Activated CD4-positive, alpha-beta T cell treated with anti-CD3 and anti-CD28 coated beads, Interleukin-10, Interleukin-2, amounts not matched to agents 100 ng/mL and 50 ng/mL, durations not matched to agents 16 hours and 8 hours (primary cell): ENCODE measurements around the gene MYO19.

ENCODE experiments used
- DNase-seq: peaks from one replicate; pipeline ENCODE4 v3.0.0-alpha.2; 2020

Gene MYO19, protein sequence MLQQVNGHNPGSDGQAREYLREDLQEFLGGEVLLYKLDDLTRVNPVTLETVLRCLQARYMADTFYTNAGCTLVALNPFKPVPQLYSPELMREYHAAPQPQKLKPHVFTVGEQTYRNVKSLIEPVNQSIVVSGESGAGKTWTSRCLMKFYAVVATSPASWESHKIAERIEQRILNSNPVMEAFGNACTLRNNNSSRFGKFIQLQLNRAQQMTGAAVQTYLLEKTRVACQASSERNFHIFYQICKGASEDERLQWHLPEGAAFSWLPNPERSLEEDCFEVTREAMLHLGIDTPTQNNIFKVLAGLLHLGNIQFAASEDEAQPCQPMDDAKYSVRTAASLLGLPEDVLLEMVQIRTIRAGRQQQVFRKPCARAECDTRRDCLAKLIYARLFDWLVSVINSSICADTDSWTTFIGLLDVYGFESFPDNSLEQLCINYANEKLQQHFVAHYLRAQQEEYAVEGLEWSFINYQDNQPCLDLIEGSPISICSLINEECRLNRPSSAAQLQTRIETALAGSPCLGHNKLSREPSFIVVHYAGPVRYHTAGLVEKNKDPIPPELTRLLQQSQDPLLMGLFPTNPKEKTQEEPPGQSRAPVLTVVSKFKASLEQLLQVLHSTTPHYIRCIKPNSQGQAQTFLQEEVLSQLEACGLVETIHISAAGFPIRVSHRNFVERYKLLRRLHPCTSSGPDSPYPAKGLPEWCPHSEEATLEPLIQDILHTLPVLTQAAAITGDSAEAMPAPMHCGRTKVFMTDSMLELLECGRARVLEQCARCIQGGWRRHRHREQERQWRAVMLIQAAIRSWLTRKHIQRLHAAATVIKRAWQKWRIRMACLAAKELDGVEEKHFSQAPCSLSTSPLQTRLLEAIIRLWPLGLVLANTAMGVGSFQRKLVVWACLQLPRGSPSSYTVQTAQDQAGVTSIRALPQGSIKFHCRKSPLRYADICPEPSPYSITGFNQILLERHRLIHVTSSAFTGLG

DNA sequence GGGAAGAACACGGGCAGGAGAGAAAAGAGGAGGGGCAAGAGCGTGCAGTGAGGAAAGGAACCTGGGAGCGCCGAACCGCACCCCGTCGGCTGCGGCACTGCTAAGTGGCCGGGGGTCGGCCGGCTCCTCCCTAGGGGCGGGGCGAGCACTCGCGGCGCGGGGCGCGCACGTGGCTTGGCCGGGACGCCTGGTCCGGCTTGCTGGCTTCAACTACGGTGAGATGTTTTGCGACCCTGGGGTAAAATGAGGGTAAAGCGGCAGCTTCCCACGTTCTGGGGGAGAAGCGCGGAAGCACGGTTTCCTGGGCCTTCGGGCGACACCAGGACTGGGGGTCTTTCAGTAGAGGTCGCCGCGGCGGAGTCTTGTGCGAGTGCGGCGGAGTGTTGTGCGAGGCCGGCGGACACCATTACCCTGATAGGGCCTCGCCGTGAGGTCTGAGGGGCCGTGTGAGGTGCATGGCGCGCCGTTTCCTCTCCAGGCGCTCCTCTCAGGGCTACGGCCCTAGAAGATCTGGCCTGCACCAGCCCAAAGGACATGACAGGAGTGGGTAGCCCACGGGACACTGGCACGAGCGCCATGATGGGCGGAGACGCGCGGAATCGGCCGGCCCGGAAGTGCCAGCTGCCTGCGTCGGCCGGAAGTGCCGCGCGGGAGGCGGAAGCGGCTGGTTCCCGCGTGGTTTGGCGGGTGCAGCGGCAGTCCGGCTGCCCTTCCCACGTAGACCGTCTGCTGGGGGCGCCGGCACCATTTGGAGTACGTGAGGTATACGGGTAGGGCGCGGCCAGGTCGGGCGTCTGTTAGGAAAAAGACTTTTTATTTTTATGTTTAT lies at the start of gene MYO19, which contains the start of gene PIGW:
Gene MYO19 (minus strand): TSS at position 29 of the 829 bp plus-strand sequence. CDS start 2,330 bp downstream, outside the sequence.
Gene PIGW (plus strand): TSS at position 148 of the 829 bp plus-strand sequence. CDS start 2,115 bp downstream, outside the sequence.
- peak; percentile 95 for DNase-seq

DNA sequence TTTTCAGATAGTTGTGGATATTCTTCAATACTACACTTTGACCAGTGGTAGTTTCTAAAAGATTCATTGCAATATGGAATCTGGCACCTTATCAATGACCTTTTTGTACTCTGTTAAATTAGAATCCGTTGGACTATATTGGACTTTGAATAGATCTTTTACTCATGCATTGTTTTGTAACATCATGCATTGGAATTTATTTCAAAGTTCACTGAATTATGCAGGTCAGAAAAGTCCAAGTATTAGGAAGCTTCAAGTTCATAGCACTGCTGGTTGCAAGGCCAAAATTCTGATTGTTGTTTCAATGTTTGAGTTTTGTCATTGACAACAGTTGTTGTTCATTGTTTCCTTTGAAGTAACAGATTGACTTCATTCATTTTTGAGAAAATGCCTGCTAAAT lies 49.1 kb upstream of the MYO19 start:
- DNase-seq = no peak

DNA sequence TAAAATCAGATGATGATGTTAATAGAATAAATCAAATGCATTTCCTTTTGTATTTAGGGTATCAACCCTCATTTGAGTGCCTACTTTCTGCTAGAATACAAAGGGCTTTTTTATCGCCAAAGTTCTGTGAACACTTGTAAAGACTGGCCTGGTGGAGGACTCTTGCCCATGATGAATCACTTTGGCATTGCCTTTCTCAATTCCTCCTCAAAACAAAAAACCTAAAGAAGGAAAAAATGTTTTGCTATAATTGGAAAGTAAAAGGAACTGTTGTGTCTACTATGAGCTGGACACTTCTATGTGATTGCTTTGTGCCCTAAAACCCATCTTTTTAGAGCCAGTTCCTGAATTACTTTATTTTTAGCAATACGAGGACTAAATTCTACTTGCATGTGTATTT lies 44.0 kb upstream of the MYO19 start:
- no peak for DNase-seq

DNA sequence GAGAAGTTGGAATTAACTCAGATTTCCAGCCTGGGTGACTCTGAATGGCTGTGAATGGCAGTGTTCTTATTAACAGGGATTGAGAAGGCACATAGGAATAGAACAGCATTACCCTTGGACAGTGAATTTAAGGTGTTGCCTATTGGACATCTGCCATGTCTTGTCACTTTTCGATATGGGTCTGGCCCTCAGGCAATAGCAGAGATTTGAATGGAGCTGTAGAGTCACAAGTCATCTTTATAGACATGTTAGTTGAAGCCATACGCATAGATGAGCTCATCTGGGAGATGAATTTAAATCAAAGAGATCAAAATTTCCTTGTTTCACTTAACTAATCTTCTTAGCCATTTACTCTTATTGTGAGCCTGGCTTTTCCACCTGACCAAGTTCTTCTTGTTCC lies 42.1 kb upstream of the MYO19 start:
- no peak for DNase-seq

DNA sequence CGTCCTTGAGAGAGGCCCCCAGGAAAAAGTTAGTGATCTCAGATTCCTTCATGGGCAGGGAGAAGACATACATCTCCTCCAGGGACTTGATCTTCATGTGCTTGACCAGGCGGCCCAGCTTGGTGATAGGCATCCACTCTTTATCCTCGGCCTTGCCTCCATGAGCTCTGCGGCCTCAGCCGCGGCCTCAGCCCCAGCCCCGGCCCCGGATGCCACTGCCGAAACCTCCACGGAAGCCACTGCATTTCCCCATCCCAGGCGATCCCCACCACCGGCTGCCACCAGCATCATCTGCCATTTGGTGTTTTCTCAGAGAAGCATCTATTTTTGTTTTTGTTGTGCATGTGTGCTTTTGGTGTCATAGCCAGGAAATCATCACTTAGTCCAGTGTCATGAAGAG lies 40.4 kb upstream of the MYO19 start:
- no peak for DNase-seq

DNA sequence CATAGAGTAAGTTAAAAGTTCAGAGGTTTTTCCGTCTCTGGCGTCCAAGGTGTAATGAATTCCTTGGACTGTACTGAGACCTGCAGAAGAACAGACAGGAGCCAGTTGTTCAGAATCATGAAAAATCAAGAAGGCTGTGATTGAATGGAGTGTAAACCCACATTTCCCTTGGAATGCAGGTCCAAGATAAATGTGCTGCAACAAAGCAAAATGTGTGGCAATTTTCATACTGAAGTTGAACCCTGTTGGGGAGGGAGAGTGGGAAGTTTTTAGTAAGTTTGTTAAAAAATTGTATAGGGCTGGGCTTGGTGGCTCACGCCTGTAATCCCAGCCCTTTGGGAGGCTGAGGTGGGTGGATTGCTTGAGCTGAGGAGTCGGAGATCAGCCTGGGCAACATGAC lies 31.4 kb upstream of the MYO19 start:
- no peak for DNase-seq

DNA sequence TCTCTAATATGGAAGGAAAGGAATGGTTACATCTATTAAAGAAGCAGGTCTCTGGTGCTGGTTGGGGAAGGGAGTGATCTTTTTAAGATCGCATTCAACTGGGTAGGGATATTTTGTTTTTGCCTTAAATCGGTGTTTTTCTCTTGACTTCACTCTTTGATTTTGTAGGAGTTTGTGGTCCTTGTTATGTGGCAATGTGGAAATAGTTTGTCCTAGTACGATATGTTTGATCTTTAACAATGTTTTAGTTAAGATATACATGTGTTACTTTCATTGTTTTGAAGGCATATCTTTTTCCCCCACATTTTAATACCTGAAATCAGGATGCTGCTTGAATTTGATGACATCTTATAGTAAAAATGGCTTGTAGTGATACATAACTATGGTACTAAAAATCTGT lies 18.8 kb upstream of the MYO19 start:
- DNase-seq = no peak

DNA sequence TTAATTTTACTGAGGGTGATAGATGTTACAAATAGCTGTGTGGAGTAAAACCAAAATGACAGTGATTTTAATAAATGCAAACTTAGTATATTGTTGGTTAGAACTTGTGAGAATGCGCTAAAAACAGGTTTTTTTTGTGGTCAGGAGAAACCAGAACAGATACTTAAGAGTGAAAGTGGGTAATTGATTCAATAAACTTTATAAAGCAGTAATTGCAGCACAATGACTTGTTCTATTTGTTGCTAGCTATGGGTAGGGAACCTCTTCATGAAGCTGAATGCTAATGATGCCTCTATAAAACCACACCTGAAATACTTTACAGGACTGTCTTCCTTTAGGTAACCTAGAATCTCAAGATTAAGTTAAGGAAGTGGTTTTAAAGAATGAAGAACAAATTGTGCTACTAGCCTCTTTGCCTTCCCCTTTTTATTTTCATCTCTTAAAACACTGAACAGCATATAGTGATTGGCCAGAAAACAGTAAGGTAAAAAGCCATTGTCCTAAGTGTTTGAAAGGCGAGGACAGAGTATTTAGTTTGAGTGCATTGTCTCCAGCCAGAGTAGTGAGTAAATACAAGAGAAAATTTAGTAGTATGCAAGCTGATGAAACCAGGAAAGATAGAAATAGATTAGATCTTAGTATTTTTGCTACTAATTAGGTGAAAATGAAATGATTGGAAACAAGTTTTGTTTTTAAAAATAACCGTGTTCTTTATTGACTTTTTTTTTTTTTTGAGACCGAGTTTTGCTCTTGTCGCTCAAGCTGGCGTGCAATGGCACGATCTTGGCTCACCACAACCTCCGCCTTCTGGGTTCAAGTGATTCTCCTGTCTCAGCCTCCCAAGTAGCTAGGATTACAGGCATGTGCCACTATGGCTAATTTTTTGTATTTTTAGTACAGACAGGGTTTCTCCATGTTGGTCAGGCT lies 16.1 kb upstream of the MYO19 start:
- DNase-seq = peak; percentile 60

DNA sequence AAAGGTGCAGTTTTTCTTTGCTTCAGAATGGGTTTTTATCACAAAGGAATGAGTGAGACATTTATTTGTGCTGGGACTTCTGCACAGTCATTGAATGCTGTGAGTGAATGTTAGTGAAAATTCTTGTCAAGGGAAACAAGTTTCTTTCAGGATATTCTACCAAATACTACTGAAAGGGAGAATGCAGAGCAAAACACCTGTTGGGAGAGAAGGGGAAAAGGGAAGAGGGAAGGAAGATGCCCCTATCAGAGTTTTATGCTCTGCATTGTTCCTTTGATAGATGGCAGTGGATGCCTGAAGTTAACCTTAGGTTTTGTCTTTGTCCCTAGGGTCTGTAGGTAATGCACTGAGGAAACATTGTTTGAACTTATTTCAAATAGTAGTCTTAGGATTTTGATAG lies 13.1 kb upstream of the MYO19 start:
- no peak for DNase-seq

DNA sequence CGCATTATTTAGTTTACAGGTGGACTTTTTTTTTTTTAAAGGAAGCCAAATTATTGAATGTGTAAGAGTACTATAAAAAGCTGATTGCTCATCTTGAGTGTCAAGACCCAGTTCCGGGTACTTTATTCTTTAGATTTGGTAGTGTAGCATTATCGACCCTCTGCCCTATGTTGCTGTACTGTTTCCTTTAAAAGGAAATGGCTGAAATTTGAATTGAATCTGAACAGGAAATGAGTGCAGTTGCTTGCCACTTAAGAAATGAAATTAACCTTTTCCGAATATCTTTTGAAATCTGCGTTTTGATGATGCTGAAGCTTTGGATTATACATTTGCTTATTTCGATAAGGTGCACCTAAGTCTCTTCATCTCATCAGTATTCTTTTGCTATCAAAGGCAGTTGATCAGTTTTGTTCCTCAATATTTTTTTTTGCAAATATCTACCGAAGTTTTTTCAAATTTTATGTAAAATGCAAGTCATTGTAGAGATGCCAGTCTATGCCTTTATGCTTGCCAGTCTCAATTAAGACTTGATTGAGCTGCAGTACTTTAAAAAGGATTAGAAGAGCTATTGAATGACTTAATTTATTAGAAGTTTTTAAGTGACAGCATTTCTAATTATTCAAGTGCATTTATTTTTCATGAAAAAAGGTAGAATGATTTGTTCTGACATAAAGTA lies 11.9 kb upstream of the MYO19 start:
- peak; percentile 45 for DNase-seq

DNA sequence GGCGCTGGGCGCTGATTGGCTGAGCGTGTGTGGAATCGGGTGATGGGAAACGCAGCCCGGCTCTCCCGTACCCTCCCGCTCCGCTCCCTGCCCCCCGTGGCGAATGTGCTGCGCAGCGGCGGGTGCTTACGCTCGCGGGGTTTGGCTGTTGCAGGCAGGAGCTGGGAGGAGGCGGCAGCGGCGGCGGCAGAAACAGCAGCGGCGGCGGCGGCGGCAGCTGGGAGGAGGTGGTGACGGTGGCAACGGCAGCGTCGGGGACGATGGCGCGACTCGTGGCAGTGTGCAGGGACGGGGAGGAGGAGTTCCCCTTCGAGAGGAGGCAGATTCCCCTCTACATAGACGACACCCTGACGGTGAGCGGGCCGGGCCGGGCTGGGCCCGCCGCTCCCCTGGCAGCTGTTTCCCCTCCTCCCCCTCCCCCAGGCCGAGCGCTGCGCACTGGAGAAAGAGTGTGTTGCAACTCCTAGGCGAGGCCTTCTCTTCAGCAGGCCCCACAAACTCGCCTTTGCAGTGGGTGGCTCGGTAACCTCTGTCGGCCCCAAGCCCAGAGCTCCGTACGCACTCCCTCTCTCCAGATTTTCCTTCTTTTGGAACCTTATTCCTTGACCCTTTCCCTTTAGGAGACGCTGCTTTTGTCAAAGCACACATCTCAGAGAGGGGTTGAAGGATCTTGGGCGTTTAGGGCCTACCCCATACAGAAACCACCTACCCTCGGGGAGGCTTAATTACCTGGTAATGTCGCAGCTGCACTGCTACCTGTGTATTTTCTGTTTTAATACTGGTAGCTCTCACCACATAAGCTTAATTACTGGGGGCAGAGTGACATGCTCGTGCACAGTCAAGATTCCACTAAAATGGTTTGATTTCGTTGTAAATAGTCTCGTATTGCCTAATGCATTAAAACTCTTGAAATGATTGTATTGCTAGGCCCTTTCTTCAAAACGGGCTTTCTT lies 11.1 kb upstream of the MYO19 start:
- peak; percentile 97 for DNase-seq

DNA sequence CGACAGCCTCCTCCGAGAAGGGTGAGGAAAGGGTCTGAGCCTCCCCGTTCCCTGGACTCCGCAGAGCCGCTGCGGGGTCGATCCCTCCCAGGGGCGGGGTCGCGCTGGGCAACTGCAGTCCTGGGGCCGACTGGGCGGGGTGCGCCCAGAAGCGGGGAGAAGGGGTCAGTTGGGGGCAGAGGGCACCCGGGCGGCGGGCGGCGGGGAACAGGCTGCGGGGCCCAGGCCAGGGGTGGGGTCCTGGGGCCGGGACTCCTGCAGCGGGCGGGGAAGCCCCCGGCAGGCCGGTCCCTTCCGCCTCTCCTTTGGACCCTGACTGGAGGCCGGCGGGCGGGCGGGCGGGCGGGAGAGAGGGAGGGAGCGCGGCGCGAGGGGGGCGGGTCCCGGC lies 10.4 kb upstream of the MYO19 start:
- DNase-seq = no peak

DNA sequence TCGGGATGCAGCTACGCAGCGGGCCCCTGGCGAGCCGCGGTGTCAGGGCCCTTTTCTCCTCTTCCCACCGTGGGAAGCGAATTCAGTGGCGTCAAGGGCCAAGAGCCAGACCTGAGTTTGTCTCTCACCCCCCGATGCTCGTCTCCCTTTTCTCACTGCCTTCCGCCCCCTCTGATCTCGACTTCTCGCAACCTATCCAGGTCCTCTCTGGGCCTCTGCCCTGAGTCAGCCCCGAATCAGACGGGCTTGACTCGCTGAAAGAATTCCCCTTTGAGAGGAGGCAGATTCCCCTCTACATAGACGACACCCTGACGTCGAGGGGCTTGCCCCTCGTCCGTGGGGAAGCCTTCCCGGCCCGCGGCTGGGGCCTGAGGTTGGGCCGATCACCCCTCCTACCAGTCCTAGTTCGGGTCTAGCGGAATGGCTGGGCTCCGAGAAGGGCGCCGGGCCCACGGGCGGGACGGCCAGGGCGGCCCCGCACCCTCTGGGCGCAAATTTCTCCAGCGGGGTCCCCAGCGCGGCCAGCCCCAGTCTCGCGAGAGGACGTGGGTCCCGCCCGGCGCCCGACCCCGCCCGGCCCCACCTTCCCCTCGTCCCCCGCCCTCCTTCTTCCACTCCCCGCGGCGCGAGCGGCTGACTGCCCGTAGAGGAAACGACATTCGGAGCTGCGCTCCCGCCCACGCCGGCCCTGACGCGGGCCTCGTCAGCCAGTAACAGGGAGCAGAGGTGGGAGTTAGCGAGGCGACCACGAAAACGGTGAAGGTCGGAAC lies 9.8 kb upstream of the MYO19 start, which contains the start of gene GGNBP2:
Gene GGNBP2 (plus strand): TSS at position 613 of the 770 bp plus-strand sequence. CDS start 806 bp downstream, outside the sequence.
- DNase-seq = peak; percentile 95

DNA sequence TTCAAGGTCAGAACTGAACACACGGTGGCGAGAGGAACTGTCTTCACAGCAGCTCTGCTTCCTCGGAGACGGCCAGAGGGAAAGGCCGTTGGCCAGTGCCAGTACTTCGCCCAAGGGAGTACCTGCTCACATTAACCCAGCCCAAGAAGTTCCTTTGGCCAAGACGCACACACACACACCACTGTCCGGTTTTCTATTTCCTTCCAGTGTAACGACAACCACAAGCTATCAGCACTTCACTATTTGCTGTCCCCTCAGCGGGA lies 9.3 kb upstream of the MYO19 start:
- DNase-seq = peak; percentile 51

DNA sequence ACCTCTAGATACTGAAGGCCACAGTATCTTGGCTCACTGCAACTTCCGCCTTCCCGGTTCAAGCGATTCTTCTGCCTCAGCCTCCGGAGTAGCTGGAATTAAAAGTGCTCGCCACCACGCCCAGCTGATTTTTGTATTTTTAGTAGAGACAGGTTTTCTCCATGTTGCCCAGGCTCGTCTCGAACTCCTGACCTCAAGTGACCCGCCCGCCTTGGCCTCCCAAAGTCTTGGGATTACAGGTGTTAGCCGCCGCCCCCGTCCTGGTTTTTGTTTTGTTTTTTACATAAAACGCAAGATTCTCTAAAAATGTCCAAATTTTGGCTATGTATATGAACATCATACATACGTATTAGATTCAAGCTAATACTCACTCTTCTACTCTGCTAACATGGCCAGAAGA lies 8.1 kb upstream of the MYO19 start:
- DNase-seq = no peak

DNA sequence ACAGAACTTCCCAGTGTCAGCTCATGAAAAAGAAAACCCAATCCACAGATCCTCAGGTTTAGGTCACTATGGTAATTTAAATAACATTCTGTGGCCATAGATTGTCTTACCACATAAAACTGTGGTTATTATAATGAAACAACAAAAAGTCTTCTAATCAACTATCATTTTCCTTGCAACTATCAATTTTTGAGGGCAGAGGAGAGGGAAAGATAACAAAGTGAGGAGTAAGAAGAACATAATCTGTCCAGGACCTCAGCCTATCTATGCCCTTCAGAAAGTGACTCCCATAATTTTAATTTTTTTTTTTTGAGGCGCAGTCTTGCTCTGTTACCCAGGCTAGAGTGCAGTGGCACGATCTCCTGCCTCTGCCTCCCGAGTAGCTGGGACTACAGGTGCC lies 6.0 kb upstream of the MYO19 start:
- DNase-seq = no peak

DNA sequence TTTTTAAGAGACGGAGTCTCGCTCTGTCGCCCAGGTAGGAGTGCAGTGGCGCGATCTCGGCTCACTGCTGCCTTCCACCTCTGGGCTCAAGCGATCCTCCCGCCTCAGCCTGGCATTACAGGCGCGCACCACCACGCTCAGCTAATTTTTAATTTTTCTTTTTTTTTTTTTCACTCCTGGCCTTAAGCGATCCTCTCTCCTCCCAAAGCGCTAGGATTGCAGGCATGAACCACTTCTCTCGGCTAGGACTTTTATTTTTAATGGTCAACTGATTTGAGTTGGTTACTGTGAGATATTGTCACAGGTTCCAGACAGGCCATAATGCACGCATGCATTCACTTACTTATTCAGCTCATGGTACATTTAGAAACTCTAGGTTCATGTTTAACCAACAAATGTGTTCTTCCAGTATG lies 1.0 kb upstream of the MYO19 start:
- no peak for DNase-seq

DNA sequence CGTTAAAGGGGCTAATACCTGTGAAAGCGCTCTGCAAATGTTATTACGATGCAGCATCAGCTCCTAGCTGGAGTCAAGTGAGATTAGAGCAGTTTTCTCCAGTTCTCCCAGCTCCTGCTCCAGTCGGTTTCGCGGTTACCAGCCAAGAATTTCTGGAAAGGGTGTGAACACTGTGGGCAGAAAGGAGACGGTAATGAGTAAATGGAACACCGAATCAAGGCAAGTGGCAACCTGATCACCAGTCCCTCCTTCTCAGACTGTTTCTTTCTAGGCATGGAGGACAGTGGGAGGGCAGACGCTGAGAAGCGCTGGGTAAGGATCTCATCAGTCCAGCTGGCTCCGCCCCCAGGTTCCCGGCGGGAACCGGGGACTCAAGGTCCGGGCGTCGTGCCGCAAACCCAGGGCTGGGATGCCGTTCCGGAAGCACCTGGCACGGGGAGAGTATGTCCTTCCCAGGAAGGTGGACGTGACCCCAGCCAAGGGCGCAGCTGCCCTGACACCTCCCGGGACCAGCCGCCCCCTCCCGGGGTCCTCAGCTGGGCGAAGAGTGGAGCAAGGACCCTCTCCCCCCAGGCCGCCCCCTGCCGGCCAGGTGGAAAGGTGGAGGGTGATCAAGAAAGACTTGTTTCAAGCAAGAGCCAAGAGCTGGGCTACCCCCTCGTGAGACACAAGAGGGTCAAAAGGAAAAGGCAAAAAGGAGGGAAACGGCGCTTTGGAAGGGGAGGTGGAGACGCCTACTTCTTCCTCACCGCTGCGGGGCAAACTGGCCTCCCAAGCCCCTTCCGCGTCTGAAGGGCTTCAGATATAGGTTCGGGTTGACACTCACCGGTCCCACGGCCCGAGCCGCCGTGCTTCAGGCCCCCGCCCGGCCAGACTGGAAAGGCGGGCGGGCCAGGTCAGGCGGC lies 481 bp downstream of the MYO19 start:
- DNase-seq = peak; percentile 66
